Right ventricle myocardium superior (tissue), 1 donor: Measurements from ENCODE around the gene LPGAT1. TPM values are rescaled to one million over a fixed set of nuclear protein-coding genes. Genes with fewer than 3 reads are reported as not detected.
"Not testable (repeated sequence)": the region's sequence is repeated elsewhere in the genome, so short reads cannot be mapped to it uniquely, and the experiment has no call there.

Source experiments
- ATAC-seq: fragments of 200-7000 bp; cut with Tn5 transposase; one replicate; pipeline ENCODE4 v1.9.1; 2020; ENCODE audit warnings: mild to moderate bottlenecking; ENCODE audit not compliant: poor library complexity
- DNase-seq: peaks from one replicate; pipeline ENCODE4 v3.0.0-alpha.2; 2020
- intact Hi-C: fragments of 100-400 bp; cut with DNase I; formaldehyde crosslinking; loops from one replicate; pipeline ENCODE4 v1.11.2; 2022
- total RNA-seq: library from RNA; stranded (reverse); fragmentation: NEBNext Ultra II Directional; extraction: Animal tissue kit (Norgen Biotek cat#: 25700); gene quantifications from one replicate; pipeline ENCODE4 v1.2.1, GENCODE V29; 2021
- donor health status: DM: no; HTN: yes; CAD: no; lungs with severe emphysema.

The LPGAT1 gene
- total RNA-seq, 1 donor from 2014 or later = 21.4 TPM

DNA sequence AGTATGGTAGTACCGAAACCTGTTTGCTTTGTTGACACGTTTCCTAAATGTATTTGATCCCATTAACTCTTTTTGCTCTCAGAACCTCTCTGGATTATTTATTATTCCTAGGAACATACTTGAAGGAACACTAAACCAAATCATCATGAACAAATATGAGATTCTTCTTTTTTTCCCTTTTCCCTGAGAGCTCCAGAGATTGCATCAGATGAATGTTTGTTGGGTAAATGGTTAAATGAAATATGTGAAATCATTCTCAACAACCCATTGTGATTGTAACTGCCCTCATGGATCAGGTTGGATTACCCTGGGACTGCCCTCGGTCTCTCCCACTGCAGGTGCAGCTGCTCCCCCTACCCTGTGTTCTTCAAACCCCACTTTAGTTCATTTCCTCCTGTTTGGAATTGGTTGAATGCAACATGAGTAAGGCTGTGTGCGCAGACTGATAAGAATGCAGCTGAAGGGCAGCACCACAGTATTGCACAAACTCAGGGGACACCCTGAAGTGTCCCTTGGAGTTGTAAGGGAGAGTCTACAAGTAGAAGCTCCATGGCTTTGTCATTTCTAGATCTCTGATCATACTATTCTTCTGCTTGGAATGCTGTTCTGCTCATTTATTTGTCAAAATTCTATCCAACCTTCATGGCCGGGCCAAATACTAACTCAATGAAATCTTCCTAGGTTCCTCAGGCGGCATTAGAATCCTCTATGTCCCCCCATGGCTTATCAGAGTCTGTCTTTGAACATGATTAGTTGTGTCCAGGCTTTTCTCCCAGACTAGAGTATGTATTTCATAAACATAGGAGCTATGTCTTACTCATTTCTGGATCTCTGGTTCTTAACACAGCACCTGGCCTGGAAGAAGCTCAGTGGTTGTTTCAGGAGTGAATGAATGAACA, 108.0 kb downstream of the LPGAT1 start:
- no peak for DNase-seq
- no peak for ATAC-seq
- intact Hi-C loops = no loop called here

DNA sequence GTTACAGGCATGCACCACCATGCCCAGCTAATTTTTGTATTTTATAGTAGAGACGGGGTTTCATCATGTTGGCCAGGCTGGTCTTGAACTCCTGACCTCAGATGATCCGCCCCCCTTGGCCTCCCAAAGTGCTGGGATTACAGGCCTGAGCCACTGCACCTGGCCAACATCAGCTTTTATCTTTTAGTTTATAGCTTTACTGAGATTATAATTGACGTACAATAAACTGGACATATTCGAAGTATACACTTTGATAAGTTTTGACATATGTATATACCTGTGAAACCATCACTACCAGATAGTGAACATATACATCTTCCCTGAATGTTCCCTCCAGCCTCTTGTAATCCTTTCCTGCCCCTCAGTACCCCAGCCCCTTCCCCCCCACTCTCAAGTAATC, 114.0 kb downstream of the LPGAT1 start:
- ATAC-seq, intact Hi-C loops, DNase-seq: not testable (repeated sequence)

DNA sequence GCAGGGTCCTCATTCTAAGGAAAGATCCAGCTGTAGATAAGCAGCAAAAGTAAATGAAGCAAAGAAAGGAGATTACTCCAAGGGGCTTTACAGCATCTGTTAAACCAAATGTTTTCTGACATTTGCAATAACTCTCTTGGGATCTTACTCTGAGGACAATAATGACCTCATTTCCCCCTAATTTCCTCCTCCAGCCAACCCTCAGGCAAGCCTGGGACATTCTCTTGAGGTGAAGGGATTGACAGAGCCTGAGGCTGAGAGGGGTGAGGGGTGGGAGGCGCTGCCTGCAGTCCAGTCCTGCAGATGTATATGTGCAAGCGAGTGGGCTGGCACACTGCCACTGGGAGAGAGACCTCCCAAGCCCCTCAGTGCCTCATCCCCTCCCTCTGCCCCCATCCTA, 114.6 kb downstream of the LPGAT1 start:
- no peak for ATAC-seq
- intact Hi-C loops = no loop called here
- DNase-seq = no peak

DNA sequence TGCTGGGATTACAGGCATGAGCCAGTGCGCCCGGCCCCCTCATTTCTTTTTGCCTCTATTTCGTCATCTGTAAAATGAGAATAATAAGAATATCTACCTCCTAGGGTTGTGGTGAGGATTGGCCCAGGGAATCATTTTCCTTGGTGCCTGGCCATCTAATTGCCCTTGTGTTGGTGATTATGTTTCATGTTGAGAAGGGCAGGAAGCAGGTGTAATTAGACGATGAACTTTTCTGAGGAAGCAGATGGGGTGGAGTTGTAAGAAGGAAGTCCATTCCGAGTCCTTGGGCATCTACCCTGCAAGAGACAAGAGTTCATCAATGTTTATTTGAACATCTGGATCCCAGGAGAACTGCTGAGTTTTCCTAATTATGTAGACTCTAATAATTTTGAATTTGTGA, 116.4 kb downstream of the LPGAT1 start:
- ATAC-seq = no peak
- intact Hi-C loops = no loop called here
- DNase-seq = no peak

DNA sequence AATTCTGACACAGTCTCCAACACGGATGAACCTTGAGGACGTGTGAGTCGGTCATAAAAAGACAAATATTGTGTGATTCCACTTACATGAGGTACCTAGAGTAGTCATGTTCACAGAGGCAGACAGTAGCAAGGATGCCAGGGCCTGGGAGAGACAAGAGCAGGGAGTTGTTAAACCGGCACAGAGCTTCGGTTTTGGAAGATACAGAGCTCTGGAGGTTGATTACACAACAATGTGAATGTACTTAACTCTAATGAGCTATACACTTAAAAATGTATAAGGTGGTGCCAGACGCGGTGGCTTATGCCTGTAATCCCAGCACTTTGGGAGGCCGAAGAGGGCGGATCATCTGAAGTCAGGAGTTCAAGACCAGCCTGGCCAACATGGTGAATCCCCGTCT, 117.3 kb downstream of the LPGAT1 start:
- ATAC-seq = no peak
- intact Hi-C loops = no loop called here
- no peak for DNase-seq

DNA sequence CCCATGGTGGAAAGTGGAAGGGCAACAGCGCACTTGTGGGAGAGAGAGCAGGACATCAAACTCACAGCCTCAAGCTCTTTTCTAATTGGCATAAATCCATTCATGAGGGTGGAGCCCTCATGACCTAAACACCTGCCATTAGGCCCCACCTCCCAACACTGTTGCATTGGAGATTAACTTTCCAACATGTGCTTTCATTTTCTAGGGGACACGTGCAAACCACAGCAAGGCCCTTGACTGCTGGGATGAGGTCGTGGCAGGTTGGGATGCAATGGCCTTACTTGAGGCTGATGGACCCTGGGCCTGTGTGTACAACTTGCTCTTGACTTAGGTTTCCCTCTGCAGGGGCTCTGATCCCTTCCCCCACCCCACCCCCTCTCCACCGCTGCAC, 119.3 kb downstream of the LPGAT1 start:
- no peak for DNase-seq
- intact Hi-C loops = no loop called here
- no peak for ATAC-seq

DNA sequence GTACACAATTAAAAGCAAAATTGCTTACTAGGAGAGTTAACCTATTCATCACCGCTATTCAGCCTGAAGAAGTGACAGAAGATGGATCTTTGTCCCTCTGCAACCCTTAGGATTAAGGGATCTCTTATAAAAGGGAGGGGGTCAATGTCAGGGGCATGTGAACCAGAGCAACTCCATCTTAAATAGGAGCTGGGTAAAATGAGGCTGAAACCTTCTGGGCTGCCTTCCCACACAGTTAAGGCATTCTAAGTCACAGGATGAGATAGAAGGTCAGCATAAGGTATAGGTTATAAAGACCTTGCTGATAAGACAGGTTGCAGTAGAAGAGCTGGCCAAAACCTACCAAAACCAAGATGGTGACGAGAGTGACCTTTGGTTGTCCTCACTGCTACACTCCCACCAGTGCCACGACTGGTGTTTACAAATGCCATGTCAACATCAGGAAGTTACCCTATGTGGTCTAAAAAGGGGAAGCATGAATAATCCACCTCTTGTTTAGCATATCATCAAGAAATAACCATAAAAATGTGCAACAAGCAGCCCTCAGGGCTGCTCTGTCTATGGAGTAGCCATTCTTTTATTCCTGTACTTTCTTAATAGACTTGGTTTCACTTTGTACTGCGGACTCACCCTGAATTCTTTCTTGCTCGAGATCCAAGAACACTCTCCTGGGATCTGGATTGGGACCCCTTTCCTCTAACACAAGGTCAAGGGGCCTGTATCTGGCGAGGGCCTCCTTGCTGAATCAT, 119.8 kb downstream of the LPGAT1 start:
- no peak for DNase-seq
- ATAC-seq = no peak

DNA sequence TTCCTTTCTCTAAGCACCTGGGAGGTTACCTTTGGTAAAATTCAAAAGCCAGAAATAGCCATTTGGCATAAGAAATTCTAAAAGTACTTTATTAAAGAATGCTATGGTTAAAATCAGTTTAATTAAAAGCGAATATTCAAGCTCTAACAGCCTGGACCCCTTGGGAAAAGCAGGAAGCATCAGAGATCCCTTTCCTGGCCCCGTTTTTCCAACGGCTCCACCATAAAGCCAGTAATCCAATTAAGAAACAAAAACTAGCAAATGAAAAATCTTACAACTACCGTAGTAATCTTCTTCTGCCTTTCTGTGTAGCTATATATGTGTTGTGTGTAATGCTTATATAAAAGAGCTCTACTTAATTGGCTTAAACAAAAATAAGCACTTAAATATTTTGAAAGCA, 121.6 kb downstream of the LPGAT1 start:
- intact Hi-C loops = no loop called here
- no peak for ATAC-seq
- no peak for DNase-seq

More for the DNA sequence above, 119.8 kb downstream of the LPGAT1 start:
- intact Hi-C loops = no loop called here

DNA sequence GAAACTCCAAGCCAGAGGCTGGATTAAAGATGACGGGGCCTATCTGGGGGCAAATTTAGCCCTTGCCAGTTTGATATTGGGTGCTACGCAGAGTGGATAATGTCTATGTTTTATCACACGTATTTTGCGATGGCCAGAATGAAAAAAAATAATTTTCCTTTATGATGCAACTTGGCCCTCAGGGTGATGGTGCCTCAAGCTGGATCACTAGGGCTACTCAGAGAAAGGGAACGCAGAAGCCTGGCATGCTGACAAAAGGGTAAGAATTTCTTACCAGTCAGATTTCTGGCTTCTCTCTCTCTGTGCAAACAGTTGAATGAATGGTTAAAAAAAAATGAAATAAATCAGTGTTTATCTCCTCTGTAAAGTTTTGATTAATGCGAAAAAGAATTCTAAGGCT, 122.6 kb downstream of the LPGAT1 start:
- ATAC-seq = no peak
- no peak for DNase-seq
- intact Hi-C loops = no loop called here

DNA sequence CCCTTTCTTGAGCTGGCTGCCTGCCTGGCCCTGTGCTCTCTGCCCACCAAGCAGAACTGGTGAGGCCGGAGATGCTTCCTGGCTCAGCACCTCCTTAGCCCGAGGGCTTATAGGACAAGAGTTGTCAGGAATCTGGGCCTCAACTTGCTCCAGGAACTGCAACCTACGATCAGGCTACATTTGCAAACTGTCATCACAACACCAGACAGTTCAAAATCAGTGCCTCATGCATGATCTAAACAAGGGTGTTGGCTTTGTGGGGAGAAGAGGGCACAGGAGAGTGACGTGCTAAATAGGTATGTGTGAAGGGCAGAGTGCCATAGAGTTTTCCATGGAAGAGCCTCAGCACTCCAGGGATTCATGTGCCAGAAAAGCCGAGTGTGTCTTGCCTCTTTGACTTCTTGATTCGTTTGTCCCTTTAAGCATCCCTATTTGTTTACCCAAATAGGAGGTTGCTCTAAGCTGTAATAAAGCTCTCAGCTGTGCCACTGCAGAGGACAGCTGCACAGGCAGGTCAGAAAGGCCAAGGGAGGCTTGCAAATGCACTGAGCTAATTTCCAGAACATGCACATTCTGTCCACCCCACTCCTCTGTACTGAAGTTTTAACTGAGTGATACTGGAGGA, 125.0 kb downstream of the LPGAT1 start:
- ATAC-seq (peak; percentile 45), DNase-seq (no peak)
- intact Hi-C loops = no loop called here

DNA sequence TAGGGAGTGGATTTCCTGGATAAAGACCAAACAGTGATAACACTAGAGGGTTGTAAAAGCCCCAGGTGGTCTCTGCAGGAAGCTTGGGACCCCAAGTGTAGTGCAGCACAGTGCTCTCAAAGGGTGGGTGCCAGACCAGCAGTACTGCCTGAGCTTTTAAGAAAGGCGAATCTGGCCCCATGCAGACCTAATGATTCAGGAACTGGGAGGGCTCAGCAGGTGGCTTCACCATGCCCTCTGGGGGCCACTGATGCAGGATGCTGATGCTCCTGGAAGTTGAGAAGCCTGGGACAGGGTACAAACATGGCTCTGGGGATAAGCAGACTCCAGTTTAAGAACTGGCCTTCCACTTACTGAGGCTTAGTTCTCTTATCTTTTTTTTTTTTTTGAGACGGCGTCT, 126.0 kb downstream of the LPGAT1 start:
- intact Hi-C loops = no loop called here
- ATAC-seq (no peak), DNase-seq (no peak)

DNA sequence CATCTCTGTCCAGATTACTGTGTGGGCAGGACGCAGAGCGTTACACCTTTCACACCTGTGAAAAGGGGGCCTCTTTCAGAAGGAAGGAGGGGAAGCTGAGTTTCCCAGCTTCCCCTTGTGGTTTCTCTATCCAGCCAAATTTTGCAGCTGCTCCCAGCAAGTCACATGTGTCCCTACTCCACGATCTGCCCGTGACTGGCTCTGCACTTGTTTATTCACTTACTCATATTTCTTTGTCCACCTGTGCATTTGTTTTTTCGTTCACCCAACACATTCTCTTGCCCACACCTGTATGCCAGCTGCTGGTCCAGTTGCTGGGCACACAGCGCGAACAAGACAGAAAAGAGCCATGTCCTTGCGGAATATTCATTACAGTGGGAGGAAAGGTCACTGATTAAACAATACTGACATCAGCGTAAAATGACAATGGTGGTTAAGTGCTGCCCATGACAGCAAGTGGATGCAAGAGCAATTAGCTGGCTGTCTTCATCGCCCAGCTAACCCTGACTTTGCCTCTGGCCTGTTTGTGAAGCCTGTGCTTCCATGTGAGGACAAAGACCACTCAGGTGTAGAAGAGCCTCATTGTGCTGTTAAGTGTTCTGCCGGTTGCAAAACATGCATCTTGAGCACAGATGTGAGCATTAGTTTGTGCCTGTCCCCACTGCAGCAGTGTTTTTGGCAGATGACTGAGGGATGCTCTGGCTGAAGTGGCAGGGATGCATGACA, 126.6 kb downstream of the LPGAT1 start:
- intact Hi-C loops = no loop called here
- DNase-seq (no peak), ATAC-seq (no peak)

DNA sequence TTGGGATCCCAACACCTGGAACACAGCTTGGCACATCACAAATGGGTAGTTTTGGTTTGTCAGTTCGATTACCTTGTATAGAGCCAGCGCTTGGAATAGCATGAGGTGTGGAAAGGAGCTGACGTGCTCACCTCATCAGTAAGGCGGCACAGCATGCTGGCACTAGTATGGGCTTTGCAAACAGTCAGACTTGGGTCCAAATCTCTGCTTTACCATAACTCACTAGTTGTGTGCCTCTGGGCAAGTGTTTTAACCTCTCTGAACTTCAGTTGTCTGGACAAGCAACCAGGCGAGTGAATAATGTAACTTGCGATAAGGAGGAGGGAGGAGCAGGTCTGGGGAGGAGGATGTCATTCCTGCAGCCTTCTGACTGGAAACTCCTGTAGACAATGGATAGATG, 128.8 kb downstream of the LPGAT1 start:
- DNase-seq (no peak), ATAC-seq (no peak)
- intact Hi-C loops = no loop called here

DNA sequence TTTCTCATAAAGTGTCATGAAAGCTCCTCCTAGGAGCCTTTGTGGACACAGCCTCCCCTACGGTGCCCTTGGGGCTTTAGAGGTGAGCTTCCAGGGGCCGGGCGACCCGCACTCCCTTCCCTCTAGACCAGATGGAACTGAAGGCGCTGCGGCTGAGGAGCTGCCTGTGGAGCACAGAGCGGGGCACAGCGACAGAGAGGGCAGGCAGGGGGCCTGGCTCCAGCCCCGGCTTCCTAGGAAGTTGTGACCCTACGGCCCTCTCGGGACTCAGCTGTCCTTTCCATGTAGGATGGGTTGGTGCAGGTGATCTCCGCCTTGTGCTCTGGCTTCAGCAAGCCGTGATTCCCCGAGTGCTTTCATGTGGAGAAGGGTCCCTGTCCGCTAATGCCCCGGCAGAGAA, 131.5 kb downstream of the LPGAT1 start:
- ATAC-seq (no peak), DNase-seq (no peak)
- intact Hi-C loops = loop anchor here (2.0 to 10.0 kb wide), 2 partner anchors 132 to 246 kb away; partner anchors contain the start of gene LPGAT1

DNA sequence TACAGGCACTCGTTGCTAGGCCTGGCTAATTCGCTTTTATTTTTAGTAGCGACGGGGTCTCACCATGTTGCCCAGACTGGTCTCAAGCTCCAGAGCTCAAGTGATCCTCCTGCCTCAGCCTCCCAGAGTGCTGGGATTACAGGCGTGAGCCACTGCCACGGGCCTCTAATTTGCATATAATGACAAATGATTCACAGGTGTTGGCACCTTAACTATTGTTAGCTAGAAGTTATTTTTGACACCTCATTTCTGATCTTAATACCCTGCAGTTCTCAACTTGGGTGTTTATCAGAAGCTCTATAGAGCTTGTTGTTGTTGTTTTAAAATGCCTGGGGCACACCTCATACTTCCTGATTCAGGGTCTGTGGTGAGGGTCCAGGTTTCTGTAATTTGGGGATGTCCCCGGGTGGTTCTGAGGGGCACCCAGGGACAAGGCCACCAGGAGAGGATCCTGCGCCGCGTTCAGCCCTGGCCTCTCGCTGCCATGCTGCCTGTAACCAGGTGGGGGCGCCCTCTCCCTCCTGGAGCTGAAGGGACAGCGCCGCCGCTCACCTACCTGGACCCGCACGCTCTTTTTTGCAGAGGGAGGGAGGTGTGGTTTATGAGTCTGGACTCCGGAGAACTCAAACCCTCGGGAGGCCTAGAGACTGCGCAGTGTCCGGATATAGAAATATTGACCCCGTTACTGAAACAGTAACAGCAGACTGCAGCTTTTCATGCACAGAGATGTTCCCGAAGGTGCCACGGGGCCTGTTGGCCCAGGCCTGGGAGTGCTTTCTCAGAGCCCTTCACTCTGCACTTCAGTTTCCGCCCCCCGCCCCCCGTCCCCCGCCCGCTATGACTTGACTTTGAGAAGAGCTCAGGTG, 132.2 kb downstream of the LPGAT1 start:
- DNase-seq (peak; percentile 89), ATAC-seq (peak; percentile 97)
- intact Hi-C loops = loop anchor here (2.0 to 10.0 kb wide), 2 partner anchors 132 to 246 kb away; partner anchors contain the start of gene LPGAT1

DNA sequence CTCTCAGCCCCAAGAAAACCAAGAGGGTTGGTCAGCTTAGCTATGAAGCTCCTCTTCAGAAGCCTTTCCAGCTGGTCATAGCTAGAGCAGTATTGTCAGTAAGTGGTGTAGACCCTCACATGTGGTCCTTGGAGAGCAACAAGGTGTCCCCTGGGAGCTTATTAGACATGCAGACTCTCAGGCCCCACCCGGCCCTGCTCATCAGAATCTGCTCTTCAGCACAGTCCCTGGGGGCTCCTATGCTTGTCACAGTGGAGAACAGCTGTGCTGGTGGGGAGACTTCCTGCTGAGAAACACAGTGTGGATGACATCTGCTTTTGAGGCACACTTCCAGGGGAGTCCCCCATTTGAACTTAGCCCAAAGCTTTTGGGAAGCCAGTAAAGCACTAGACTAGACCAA, 133.2 kb downstream of the LPGAT1 start:
- intact Hi-C loops = loop anchor here (10.0 kb wide), 1 partner anchor 247 kb away; no protein-coding TSS in a partner anchor
- no peak for DNase-seq
- no peak for ATAC-seq

DNA sequence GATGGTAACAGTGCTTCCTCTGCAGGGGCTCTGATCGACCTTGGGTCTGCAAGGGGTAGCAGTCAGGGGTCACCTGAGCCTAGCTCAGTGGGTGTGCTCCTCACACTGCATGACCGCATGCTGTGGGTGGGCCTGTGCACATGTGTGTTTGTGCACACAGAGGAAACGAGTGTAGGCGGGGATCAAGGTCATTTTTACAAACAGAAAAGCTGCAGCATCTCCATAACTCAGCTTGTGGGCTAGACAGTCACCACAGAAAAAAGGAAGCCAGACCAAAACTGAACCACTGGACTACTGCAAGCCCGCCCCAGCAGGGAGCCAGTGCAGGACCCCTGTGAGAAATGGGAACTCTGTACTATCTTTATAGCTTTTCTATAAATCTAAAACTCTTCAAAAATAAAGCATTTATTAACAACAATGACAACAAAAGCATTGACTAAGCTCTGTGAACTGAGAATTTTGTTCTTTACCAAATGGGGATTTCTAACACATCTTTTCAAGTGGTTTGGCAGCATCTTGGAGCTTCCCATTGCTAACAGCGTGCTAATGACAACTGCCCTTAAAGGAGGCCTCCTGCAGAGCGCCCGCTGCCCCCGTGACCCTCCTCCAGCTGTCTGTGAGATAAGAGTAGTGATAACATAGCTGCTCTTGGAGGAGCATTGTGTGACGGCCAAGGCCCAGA, 135.3 kb downstream of the LPGAT1 start:
- ATAC-seq (no peak), DNase-seq (no peak)
- intact Hi-C loops = loop anchor here (10.0 kb wide), 1 partner anchor 250 kb away; no protein-coding TSS in a partner anchor
